ENCODE data around the gene SF3A2. TPM values are rescaled to one million over a fixed set of nuclear protein-coding genes. Genes with fewer than 3 reads are reported as not detected.

Gene SF3A2
- total and polyA plus RNA-seq, 3 experiments from 2014 or later: 36.2 to 138 (median 131) TPM

DNA sequence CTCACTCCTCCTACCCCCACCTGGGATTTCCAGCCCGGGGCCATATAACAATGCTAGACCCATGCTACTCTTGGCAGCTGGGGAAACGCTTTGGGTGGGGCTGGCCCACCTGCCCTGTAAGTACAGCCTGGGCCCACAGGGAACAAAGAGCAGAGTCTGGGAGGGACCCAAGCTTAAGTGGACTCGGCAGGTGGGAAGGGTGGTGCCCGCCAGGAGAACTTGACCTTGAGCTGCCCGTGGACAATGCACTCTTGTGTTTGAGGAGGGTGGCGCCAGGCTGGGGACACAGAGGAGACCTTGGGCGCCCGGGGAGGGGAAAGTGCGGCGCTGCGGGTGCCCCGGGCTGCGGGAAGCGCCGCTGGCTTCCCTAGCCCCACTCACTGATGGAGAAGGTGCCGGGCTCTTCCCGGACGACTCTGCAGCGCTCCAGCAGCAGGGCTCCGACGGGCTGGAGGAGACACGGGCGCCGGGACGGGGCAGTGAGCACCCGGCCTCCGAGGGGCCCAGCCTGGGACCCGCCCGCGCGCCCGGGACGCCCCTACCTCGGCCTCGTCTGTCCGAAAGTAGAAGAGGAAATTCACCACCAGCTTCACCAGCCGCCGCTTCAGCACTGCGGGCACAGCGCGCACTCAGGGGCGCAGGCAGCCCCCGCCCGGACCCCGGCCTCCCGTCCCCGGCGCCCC is 1.1 kb upstream of the SF3A2 start:
- H3K4me3 Mint-ChIP-seq: peak overlapping the region; percentile 88 to 100 (median 96)
- peaks cover 6% of the 10 kb centered on the region for H3K36me3 ChIP-seq (ENCODE audit: insufficient read depth, low read length)
- CTCF ChIA-PET: interaction anchor here (0.8 to 3.3 kb wide), 14 partner anchors 17 to 184 kb away, joined by 3 to 20 read pairs (median 3); no protein-coding TSS in a partner anchor
- peak overlapping the region; percentile 98 for H3K27ac ChIP-seq (ENCODE audit: low read depth, low read length)
- peak overlapping the region; percentile 88 for H3K4me3 ChIP-seq (ENCODE audit: low read length)
- H3K27me3 Mint-ChIP-seq: peaks cover 0 to 5% of the 10 kb centered on the region in 2 donors
- H3K4me1 Mint-ChIP-seq: peaks cover 49 to 68% (median 54%) of the 10 kb centered on the region in 3 donors
- H3K36me3 Mint-ChIP-seq: peaks cover 0 to 67% (median 8%) of the 10 kb centered on the region in 3 donors
- DNase-seq: peak in 1 of 5 donors; percentile 18
- peaks cover 50% of the 10 kb centered on the region for H3K4me1 ChIP-seq (ENCODE audit: insufficient read depth, low read length)
- POLR2A ChIA-PET: interaction anchor here (0.5 to 1.8 kb wide), 10 partner anchors 35 to 729 kb away, joined by 3 to 12 read pairs (median 4); partner anchors contain the start of gene AP3D1
- no peaks in the 10 kb centered on the region for H3K27me3 ChIP-seq (ENCODE audit: insufficient read depth, low read length, poor library complexity, severe bottlenecking)
- no peaks in the 10 kb centered on the region for H3K9me3 Mint-ChIP-seq
- H3K27ac Mint-ChIP-seq: peak overlapping the region; percentile 29 to 91 (median 87)
- no peaks in the 10 kb centered on the region for H3K9me3 ChIP-seq (ENCODE audit: low read length)

DNA sequence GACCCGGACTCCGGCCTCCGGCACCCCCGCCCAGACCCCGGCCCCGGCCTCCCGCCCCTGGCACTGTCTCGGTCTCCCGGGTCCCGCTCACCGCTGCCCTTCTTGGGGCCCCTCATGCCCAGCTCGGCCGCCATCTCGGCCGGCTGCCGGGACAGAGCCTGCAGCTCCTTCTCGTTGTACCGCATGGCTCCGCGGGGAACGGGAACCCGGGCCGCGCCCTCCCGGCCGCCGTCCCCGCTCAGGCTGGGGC is 635 bp upstream of the SF3A2 start:
- H3K27me3 ChIP-seq (ENCODE audit: insufficient read depth, low read length, poor library complexity, severe bottlenecking): no peaks in the 10 kb centered on the region
- H3K27ac ChIP-seq (ENCODE audit: low read depth, low read length): peak overlapping the region; percentile 98
- H3K4me1 ChIP-seq (ENCODE audit: insufficient read depth, low read length): peaks cover 55% of the 10 kb centered on the region
- Mint-ChIP-seq H3K27ac (peak overlapping the region in 7 of 8 donors; percentile 92 to 99 (median 99)), H3K4me1 (peaks cover 53 to 72% (median 58%) of the 10 kb centered on the region in 3 donors), H3K4me3 (peak overlapping the region; percentile 89 to 100 (median 98)), H3K36me3 (peaks cover 0 to 69% (median 8%) of the 10 kb centered on the region in 3 donors), H3K9me3 (no peaks in the 10 kb centered on the region), H3K27me3 (peaks cover 0 to 5% of the 10 kb centered on the region in 2 donors)
- H3K4me3 ChIP-seq (ENCODE audit: low read length): peak overlapping the region; percentile 88
- ChIA-PET CTCF (interaction anchor here (0.8 to 3.3 kb wide), 14 partner anchors 17 to 184 kb away, joined by 3 to 20 read pairs (median 3); no protein-coding TSS in a partner anchor), POLR2A (interaction anchor here (0.5 to 1.8 kb wide), 9 partner anchors 34 to 729 kb away, joined by 3 to 12 read pairs (median 4); partner anchors contain the start of gene AP3D1)
- no peak for DNase-seq
- no peaks in the 10 kb centered on the region for H3K9me3 ChIP-seq (ENCODE audit: low read length)
- peaks cover 6% of the 10 kb centered on the region for H3K36me3 ChIP-seq (ENCODE audit: insufficient read depth, low read length)

DNA sequence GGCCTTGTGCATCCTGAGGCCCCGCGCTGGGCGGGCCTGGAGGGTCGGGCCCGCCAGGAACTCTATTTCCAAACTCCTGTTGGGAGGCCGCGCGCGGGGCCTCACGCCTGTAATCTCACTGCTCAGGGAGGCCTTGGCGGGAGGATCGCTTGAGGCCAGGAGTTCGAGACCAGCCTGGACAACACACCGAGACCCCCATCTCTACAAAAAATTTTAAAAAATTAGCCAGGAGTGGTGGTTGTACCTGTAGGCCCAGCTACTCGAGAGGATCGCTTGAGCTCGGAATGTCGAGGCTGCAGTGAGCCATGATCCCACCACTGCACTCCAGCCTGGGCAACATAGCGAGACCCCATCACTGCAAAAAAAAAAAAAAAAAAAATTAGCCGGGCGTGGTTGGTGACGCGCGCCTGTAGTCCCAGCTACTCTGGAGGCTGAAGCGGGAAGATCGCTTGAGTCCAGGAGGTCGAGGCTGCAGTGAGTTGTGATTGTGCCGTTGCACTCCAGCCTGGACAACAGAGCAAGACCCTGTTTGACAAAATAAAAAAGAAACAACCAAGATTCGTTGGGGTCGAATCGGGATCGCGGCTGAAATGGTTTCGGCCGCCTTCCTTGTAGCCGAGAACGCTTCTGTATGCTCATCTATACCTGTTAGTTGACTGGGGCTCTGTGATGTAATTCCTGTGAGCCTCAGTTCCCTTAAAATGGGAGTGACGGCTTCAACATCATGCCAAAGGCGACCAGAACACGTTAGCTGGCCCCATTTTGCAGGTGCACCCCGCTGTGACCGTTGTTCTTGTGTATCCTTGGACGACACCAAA is 636 bp downstream of the SF3A2 start:
- CTCF ChIA-PET: interaction anchor here (1.1 to 5.9 kb wide), 6 partner anchors 13 to 79 kb away, joined by 4 to 70 read pairs (median 4); no protein-coding TSS in a partner anchor
- Mint-ChIP-seq H3K4me3 (peak overlapping the region; percentile 89 to 100 (median 98)), H3K27ac (peak overlapping the region; percentile 92 to 99 (median 96)), H3K36me3 (peaks cover 0 to 66% (median 8%) of the 10 kb centered on the region in 3 donors), H3K4me1 (peaks cover 63 to 85% (median 68%) of the 10 kb centered on the region in 3 donors), H3K9me3 (no peaks in the 10 kb centered on the region), H3K27me3 (peaks cover 0 to 5% of the 10 kb centered on the region in 2 donors)
- POLR2A ChIA-PET: interaction anchor here (1.1 to 5.5 kb wide), 4 partner anchors 15 to 43 kb away, joined by 3 to 69 read pairs (median 56); partner anchors contain the start of genes AMH and JSRP1
- Histone ChIP-seq H3K9me3 (ENCODE audit: low read length) (no peaks in the 10 kb centered on the region), H3K36me3 (ENCODE audit: insufficient read depth, low read length) (peaks cover 6% of the 10 kb centered on the region), H3K27ac (ENCODE audit: low read depth, low read length) (peak overlapping the region; percentile 98), H3K4me1 (ENCODE audit: insufficient read depth, low read length) (peaks cover 68% of the 10 kb centered on the region), H3K4me3 (ENCODE audit: low read length) (peak overlapping the region; percentile 88), H3K27me3 (ENCODE audit: insufficient read depth, low read length, poor library complexity, severe bottlenecking) (no peaks in the 10 kb centered on the region)
- DNase-seq: no peak

DNA sequence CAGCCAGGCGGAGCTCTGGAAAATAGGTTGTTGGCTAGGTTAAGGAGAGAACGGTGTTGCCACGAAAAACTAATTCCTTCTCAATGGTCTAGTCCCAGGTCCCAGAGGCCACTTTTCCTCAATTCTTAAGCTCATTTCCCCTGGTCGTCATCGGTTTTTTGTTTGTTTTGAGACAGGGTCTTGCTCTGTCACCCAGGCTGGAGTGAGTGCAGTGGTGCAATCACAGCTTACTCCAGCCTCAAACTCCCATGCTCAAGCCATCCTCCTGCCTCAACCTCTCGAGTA is 1.2 kb downstream of the SF3A2 start:
- H3K4me3 ChIP-seq (ENCODE audit: low read length): peak overlapping the region; percentile 88
- DNase-seq: no peak
- Mint-ChIP-seq H3K36me3 (peaks cover 0 to 66% (median 11%) of the 10 kb centered on the region in 3 donors), H3K4me3 (peak overlapping the region; percentile 89 to 100 (median 98)), H3K27ac (peak overlapping the region; percentile 92 to 99 (median 96)), H3K27me3 (peaks cover 0 to 5% of the 10 kb centered on the region in 2 donors), H3K9me3 (no peaks in the 10 kb centered on the region), H3K4me1 (peaks cover 68 to 86% (median 74%) of the 10 kb centered on the region in 3 donors)
- H3K27ac ChIP-seq (ENCODE audit: low read depth, low read length): peak overlapping the region; percentile 98
- ChIA-PET CTCF (interaction anchor here (1.0 to 5.9 kb wide), 7 partner anchors 12 to 156 kb away, joined by 3 to 70 read pairs (median 4); no protein-coding TSS in a partner anchor), POLR2A (interaction anchor here (1.1 to 5.5 kb wide), 4 partner anchors 14 to 43 kb away, joined by 3 to 69 read pairs (median 56); partner anchors contain the start of genes AMH and JSRP1)
- H3K36me3 ChIP-seq (ENCODE audit: insufficient read depth, low read length): peaks cover 6% of the 10 kb centered on the region
- H3K4me1 ChIP-seq (ENCODE audit: insufficient read depth, low read length): peaks cover 73% of the 10 kb centered on the region
- no peaks in the 10 kb centered on the region for H3K27me3 ChIP-seq (ENCODE audit: insufficient read depth, low read length, poor library complexity, severe bottlenecking)
- no peaks in the 10 kb centered on the region for H3K9me3 ChIP-seq (ENCODE audit: low read length)

DNA sequence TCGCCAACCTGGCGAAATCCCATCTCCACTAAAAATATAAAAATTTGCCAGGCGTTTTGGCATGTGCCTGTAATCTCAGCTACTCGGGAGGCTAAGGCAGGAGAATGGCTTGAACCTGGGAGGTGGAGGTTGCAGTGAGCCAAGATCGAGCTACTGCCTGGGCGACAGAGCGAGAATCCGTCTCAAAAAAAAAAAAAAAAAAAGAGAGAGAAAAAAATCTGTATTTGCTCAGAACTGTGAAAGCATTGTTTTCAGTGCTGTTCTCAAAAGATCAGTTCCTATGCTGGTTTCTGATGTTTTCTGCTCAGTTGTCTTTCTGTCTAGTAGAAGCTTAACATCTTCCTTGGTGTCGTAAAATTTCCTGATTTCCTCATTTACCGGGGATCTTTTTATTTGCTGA is 2.5 kb downstream of the SF3A2 start:
- Histone ChIP-seq H3K27ac (ENCODE audit: low read depth, low read length) (peak overlapping the region; percentile 49), H3K27me3 (ENCODE audit: insufficient read depth, low read length, poor library complexity, severe bottlenecking) (no peaks in the 10 kb centered on the region), H3K4me1 (ENCODE audit: insufficient read depth, low read length) (peaks cover 76% of the 10 kb centered on the region), H3K9me3 (ENCODE audit: low read length) (no peaks in the 10 kb centered on the region), H3K36me3 (ENCODE audit: insufficient read depth, low read length) (peaks cover 13% of the 10 kb centered on the region), H3K4me3 (ENCODE audit: low read length) (peak overlapping the region; percentile 63)
- no peak for DNase-seq
- ChIA-PET CTCF (interaction anchor here (0.7 to 5.9 kb wide), 12 partner anchors 10 to 371 kb away, joined by 3 to 70 read pairs (median 4); partner anchors contain the start of genes AMH, GADD45B and TIMM13), POLR2A (interaction anchor here (0.6 to 5.5 kb wide), 8 partner anchors 13 to 1753 kb away, joined by 3 to 69 read pairs (median 14); partner anchors contain the start of genes AMH, JSRP1 and LSM7)
- Mint-ChIP-seq H3K4me1 (peaks cover 67 to 79% (median 72%) of the 10 kb centered on the region in 3 donors), H3K27ac (peak overlapping the region; percentile 92 to 99 (median 97)), H3K27me3 (peaks cover 0 to 5% of the 10 kb centered on the region in 2 donors), H3K36me3 (peaks cover 0 to 64% (median 9%) of the 10 kb centered on the region in 3 donors), H3K9me3 (no peaks in the 10 kb centered on the region), H3K4me3 (peak overlapping the region; percentile 89 to 100 (median 98))

DNA sequence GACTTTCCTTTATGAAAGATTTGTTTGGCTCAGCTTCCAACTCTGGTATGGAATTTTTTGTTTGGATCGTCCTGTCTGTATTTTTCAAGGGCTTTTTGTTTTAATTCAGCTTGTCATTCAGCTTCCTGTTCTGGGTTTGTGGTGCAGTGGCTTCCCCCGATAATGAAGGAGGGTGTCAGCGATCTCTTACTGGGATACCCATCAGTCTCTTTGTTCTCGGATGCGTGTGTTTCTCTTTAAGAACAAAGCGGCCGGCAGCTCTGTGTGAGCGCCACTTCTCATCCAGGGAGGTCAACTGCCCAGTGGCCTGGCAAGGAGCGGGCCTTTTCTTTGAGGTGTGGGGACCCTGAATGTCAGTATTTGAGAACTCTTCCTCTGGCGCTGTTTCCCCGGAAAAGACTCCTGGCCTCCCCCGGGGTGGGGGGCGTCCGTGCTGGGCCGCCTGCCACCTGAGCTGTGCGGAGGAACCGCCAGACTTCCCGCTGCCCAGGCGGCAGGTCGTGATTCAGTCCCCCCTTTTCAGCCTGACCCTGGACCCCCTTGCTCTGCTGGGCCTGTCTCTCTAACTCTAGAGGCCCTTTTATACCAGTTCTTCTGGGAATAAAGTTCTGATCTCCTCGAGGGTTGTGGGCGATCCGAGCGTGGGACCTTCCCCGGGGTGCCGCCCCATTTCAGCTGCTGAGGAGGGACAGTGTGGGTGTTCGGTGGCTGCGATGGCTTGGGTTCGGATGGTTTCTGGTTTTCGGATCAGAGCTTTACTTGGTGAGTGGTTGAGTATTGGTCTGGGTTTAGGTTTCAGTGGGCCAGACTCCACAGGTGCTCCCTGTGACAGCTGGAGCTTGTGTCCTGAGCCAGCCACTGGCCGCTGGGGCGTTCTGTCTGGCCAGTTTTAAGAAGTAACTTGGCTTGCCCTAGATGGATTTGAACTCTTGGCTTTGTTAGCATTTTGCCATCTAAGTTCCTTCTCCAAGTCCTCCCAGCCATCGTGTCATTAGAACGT is 3.4 kb downstream of the SF3A2 start:
- ChIA-PET CTCF (interaction anchor here (0.7 to 5.9 kb wide), 12 partner anchors 9 to 381 kb away, joined by 3 to 70 read pairs (median 4); partner anchors contain the start of genes AMH and TIMM13), POLR2A (interaction anchor here (0.6 to 5.5 kb wide), 7 partner anchors 12 to 370 kb away, joined by 4 to 69 read pairs (median 14); partner anchors contain the start of genes AMH and JSRP1)
- H3K4me1 Mint-ChIP-seq: peaks cover 62 to 70% (median 67%) of the 10 kb centered on the region in 3 donors
- H3K4me3 Mint-ChIP-seq: peak overlapping the region; percentile 89 to 100 (median 98)
- Histone ChIP-seq H3K27me3 (ENCODE audit: insufficient read depth, low read length, poor library complexity, severe bottlenecking) (no peaks in the 10 kb centered on the region), H3K4me1 (ENCODE audit: insufficient read depth, low read length) (peaks cover 70% of the 10 kb centered on the region), H3K27ac (ENCODE audit: low read depth, low read length) (peak overlapping the region; percentile 49), H3K9me3 (ENCODE audit: low read length) (no peaks in the 10 kb centered on the region), H3K4me3 (ENCODE audit: low read length) (peak overlapping the region; percentile 63), H3K36me3 (ENCODE audit: insufficient read depth, low read length) (peaks cover 22% of the 10 kb centered on the region)
- H3K9me3 Mint-ChIP-seq: no peaks in the 10 kb centered on the region
- H3K27ac Mint-ChIP-seq: peak overlapping the region; percentile 89 to 99 (median 94)
- H3K36me3 Mint-ChIP-seq: peaks cover 0 to 67% (median 9%) of the 10 kb centered on the region in 3 donors
- peaks cover 0 to 5% of the 10 kb centered on the region in 2 donors for H3K27me3 Mint-ChIP-seq
- peak in 4 of 5 donors; percentile 34 to 73 (median 54) for DNase-seq

Data from CD8-positive, alpha-beta memory T cell (primary cell).